Colon (tissue), 2 donors: Measurements from ENCODE around the gene FYN.
"Not testable (repeated sequence)": the region's sequence is repeated elsewhere in the genome, so short reads cannot be mapped to it uniquely, and the experiment has no call there.

Source experiments
- FAIRE-seq: peaks from 2 replicates; lab custom pipeline; 2012; peaks lifted over from hg19 to GRCh38; lab: Jason Lieb, UNC
- donor health status: control.
- donor health status: control.

FYN gene

GRCh38 chr6:111653979-111654378 lies 219.3 kb downstream of the FYN start:
- FAIRE-seq: no peak

GRCh38 chr6:111653434-111653833 lies 219.8 kb downstream of the FYN start:
- no peak for FAIRE-seq

DNA sequence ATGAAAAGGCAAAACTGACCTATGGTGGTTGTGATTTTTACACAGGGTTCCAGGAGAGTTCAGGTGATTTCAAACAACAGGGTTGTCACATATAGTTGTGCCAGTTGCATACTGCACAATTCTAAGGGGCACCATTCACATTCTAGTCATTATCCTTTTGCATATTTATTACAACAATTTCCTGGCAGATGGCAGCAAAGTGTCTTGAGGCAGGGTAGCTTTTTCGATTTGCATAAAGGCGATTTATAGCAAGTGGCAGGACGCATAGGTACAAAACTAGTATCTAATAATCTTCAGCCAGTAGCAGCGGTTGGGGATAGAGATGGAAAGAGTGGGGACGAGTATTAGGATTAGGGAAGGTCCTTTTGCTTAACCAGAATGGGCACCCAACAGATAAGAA lies 221.1 kb downstream of the FYN start:
- FAIRE-seq: no peak

DNA sequence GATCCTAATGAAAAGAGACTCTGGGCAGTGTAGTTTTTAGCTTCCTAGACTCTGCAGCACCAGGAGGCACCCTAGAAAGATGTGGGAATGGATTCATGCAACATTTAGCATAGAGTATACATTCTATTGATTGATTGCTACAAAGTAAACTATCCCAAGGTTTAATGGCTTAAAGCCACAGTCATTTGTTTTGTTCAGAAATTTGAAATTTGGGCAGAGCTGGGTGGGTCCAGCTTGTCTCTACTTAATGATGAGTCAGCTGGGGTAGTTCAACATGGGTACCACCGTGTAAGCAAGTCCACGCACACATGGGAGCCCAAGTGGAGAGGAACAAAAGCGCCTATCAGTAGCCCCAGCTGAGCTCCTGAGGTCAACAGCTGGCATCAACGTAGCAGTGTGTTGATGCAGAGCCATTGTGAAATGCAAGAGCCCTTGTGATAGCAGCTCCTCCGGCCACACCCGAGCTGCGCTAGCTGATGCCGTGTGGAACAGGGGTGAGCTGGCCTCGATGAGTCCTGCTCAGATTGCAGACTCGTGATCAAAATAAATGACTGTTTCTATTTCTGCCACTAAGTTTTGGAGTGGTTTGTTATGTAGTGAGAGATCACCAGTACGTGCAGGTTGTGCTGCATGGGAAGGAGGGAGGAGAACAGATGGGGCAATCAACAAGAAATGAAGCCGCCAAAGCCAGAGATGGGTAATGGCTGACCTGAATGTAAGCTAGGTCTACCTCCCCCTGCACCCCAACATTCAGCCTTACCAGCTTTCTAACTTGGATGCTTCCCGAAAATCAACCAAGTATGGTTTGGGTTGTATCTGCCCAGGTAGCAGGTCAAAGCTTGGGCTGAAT lies 221.8 kb downstream of the FYN start:
- no peak for FAIRE-seq

GRCh38 chr6:111650049-111650448 lies 223.2 kb downstream of the FYN start:
- no peak for FAIRE-seq

DNA sequence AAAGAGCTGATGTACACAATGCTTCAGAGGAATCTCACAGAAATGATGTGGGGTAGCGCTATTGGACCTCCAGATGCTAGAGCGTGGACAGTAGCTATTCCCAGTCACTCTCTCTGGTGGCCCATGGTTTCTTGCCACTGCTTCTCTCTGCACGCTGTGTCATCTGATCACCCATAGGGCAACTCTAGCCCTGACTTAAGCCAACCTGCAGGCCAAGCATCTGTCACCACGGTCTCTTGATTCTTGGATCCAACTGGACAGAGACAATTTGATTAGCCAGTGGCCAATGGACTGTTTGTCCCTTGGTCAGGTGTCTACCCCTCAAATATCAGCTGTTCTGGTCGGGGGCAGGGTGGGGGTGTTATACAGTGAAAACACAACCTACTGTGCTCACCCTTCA lies 225.2 kb downstream of the FYN start:
- FAIRE-seq: no peak

- no peak for FAIRE-seq
These were observed 226.3 kb downstream of the FYN start for GRCh38 chr6:111646942-111647341.

- FAIRE-seq: no peak
These were observed 227.2 kb downstream of the FYN start for GRCh38 chr6:111646034-111646433.

- no peak for FAIRE-seq
These were observed 228.3 kb downstream of the FYN start for GRCh38 chr6:111644893-111645430.

DNA sequence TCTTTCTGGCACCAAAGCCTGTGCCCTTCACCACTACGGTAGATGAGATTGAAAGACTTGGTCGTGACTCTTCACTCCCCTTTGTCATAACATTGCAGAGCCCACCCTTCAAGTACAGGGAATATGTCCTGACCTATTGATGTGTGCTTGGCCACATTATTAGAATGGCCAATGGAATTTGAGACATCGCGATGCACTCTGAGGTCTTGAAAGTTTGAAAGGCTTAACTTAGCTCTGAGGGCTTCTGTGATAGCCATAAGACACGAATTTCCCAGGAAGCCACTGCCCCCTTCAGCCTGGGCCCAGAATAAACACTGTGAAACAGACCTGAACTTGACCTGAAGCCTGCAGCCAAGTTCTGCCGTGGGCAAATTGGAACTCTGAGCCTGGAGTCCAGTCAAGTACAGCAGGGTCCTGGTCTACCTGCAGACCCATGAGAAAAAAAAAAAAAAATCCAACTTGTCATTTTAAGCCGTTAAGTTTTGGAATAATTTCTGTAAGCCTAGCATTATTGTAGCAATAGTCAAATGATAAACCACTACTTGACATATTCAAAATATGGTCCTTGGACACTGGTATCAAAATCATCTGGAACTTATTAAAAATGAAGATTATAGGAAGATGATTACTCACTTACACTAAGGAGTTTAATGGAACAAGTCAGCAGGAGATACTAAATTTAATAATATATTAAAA lies 230.6 kb downstream of the FYN start:
- FAIRE-seq: no peak

DNA sequence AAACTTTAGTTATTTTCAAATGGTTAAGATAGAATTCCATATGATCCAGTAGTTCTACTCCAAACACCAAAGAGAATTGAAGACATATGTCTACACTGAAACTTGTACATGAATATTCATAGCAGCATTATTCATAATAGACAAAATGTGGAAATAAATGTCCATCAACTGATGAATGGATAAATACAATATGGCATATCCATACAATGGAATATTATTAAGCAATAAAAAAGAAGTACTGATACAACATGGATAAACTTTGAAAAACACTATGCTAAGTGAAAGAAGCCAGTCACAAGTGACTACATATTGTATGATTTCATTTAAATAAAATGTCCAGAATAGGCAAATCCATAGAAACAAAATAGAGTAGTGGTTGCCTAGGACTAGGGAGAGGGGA lies 234.0 kb downstream of the FYN start:
- FAIRE-seq: no peak

GRCh38 chr6:111634981-111635380 lies 238.3 kb downstream of the FYN start:
- FAIRE-seq: not testable (repeated sequence)

DNA sequence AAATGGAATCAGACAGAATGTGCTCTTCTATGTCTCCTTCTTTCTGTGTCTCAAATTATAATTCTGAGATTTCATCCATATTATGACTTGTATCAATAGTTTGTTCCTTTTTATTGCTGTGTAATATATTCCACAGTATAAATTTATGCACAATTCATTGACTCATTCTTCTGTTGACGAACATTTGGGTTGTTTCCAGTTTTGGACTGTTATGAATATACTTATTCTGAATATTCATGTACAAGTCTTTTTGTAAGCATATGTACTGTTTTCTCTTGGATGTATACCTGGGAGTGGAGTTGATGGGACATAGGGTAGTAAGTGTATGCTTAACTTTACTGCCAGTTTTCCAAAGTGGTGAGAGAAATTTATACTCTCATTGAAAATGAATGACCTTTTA lies 239.4 kb downstream of the FYN start:
- FAIRE-seq: no peak

DNA sequence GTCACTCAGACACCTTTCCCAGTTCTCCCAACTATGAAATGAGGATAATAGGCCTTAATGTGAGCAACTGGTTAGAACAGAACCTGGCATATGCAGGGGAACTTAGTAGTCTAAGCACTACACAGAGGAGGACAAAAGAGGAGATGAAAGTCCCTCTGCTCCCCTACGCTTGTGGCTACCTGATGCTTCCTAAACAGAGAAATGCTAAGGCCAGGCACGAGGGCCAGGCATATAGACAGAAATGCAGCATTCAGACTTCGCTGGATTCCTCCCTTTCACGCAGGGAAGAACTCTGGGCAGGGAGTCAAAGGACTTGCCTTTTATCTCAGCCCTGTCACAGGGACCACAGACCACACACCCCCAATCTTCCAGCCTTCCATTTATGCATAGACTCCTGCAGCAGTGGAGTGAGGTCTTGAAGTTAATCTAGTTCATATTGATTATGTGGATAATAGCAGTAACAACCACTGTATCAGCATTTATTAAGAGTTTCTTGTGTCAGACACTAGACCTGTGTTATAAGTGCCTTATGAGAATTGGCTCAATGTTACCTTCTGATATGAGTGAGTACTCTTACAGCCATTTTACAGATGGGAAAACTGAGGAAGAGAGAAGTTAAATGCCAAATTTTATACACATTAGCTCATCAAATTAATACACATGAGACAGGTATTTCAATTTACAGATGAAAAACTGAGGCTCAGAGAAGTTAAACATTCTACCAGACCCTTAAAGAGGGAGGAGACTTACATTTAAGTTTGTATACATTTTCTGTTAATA lies 240.6 kb downstream of the FYN start:
- no peak for FAIRE-seq

DNA sequence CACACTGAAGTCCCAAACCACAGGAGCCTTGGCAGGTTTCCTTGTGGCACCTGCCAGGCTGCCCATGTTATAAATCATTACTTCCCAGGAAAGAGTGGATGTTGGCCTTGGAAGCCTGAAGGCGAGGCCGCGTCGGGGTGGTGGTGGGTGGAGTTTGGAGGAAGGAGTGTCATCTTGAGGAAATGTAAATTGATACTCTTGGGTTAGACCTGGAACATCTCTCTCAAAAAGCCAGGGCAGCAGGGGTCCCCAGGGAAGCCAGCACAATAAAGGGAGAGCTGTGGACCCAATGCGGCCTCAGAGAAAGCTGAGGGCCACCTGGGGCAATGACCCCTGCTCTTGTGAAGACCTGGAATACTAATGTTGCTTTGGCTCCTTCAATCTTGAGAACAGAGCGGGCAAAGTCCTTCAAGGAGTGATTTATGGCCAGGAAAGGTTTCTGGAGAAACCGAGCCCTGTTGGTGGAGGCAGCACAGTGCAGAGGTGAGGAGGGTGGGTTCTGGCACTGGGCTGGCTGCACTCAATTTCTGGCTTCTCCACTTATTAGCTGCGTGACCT lies 241.3 kb downstream of the FYN start:
- FAIRE-seq: no peak

- FAIRE-seq: no peak
These were observed 242.2 kb downstream of the FYN start for GRCh38 chr6:111631018-111631417.

GRCh38 chr6:111628142-111628850 lies 245.0 kb downstream of the FYN start:
- no peak for FAIRE-seq

DNA sequence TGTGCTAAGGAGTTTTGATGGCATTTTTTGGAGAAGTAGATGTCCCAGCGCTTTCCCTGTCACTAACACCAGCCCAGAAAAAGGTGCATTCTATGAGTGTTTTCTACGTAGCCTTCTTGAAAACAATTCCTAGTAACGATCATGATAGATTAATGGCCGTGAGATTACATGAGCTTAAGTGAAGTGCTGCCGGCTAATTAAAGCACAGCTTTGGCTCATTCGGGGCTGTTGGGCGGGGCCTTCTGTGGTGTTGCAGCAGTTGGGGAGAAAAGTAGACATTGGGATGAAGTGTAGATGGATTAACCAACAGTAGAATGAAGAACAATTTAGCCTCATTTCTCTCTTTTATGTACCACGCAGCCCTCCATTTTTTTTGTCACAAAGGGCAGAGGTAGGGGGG lies 246.8 kb downstream of the FYN start:
- FAIRE-seq: no peak

DNA sequence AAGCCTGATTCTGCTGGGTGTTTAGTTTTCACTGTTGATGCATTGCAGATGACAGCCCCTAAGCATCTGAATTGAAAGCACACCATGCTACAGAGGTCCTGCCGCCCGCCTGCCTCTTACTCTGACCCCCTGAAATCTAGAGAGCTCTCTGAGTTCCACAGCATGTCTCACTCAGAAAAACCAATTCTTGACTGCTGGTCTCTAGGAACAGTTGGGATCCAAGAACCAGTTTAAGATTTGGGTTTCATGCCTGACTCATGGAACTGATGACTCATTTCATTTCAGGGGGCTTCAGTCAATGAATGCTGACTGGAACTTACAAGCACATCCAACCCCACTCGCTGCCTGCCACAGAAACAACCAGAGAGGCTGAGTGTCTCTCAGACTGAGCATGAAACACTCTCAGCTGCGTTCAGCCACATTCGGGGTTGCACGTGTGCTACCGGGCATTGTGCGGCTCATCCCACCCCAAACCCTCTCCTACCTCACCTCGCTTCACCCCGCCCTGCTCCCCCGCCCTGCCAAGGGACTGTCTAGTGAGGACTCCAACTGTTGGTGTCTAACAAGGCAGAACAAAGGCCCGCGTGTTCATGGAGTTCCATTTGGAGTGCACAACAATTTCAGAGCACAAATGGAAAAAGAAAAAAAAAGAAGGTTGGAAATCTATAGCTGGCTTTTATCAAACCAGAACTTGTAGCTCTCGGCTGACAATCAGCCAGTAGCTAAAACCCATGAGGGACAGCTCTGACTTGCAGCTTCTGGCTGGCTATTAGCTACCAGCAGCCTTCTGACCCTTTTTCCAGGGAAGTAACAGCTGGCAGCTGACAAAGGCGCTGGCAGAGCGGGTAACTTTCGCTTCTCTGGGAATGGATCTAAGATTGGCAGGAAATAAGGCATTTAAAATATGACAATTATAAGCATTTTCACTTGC lies 247.5 kb downstream of the FYN start:
- FAIRE-seq: no peak

- no peak for FAIRE-seq
These were observed 248.2 kb downstream of the FYN start for GRCh38 chr6:111625099-111625416.
